OCI-M1 (cell line): ENCODE measurements around the gene KDF1.

ENCODE experiments used
- DNase-seq: peaks from one replicate; lab custom pipeline; 2025; lab: John Stamatoyannopoulos, UW

KDF1 gene

GRCh38 chr1:26915204-26915842 lies 44.9 kb downstream of the KDF1 start:
- no peak for DNase-seq

DNA sequence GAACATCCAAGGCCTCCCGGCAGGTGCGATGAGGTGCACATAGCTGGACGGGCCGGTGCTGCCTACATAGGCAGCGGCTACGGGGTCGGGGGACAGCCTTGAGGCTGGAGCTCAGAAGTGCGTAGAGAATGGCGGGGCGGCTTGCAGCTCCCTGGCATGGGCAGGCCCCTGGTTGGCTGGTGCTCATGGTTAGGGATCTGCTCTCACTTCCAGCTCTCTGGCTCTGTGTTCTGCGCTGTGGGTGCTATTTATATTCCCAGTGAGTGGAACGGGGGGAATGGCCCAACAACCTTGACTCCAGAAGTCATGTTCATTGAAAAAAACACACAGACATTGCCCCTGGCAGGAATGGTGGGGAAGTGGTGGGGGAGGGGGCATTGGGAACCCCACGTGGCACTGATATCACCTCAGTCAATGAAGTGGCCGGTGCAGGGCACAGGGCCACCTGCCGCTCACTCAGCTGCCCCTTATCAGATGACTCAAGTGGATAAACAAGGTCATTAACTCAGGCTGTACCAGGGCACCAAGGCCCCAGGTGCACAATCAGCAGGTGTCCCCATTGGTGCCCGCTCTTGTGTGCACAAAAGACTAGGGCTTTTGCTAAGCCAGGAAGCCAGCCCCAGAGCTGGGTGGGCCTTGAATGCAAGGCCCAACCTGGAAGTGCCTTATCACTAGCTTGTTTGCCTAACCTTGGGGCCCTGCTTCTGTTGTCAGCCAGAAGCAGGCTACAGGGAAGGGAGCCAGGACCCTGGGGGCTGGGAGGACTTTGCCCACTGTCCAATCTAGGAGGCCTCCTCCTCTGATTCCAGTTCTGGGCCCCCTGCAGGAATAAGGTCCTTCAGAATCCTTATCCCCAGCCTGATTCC lies 46.3 kb downstream of the KDF1 start, which contains the start of gene NR0B2:
NR0B2 (minus strand) TSS at position 222 of the 866 bp plus-strand sequence; CDS start at position 187, 35 bp downstream.
- peak; percentile 32 for DNase-seq

GRCh38 chr1:26913389-26913753 lies 46.9 kb downstream of the KDF1 start:
- DNase-seq, result no peak

- DNase-seq, result no peak
These were observed 48.1 kb downstream of the KDF1 start for GRCh38 chr1:26912147-26912490.

DNA sequence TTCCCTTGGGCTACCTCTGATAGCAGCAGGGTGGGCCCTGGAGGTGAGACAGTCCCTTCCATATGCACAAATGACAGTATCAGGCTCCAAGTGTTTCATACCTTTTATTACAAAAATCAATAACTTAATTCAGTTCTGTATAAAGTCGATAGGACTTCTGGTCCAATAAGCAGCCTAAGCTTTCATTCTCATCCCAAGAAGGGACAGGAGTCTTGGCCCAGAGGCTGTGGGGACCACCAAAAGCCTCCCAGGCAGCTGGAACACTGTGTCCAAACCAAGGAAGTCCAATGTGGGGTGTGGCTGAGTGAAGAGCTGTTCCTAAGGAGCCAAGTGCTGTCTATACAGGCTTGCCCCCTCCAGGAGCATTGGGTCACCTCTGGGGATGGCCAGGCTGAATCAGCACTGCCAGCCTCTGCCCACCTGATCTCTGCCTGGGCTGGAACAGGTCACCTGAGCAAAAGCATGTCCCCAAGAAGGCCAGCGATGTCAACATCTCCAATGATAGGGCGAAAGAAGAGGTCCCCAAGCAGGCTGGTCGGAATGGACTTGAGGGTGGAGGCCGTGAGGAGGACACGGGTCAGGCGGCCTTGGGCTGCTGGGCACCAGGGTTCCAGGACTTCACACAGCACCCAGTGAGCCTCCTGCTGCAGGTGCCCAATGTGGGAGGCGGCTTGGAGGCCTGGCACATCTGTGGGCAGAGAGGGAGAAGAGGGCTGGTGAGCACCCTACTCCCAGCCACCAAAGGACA lies 48.7 kb downstream of the KDF1 start:
- DNase-seq, result no peak

GRCh38 chr1:26910343-26911160 lies 49.7 kb downstream of the KDF1 start:
- DNase-seq, result no peak

DNA sequence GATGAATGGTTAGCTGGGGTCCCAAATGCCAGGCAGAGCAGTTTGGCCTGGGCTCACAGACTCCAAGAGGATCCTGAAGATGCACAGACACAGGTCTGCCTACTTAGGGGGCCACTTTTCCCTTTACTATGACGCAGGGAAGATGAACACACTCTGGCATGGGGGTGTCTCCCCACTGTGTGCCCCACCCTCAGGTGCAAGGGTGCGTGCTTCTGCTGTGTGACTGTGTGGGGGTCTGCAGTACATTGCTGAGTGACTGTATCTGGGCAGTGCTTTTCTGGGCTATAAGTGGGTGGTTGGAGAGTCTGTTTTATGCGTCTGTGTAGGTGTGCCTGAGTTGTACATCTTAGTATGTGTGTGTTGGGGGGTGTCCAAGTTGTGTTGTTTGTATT lies 50.3 kb downstream of the KDF1 start:
- DNase-seq, result no peak

- DNase-seq, result no peak
These were observed 53.0 kb downstream of the KDF1 start for GRCh38 chr1:26907071-26907917.

- DNase-seq, result peak; percentile 59
These were observed 59.3 kb downstream of the KDF1 start for GRCh38 chr1:26900815-26901511.

- peak; percentile 93 for DNase-seq
These were observed 60.1 kb downstream of the KDF1 start, which contains the start of gene GPATCH3 for GRCh38 chr1:26900001-26900814. TSS of gene GPATCH3 (minus strand) at chr1:26900467. CDS start at chr1:26900442, 25 bp downstream.
